Measurements from ENCODE around the gene SBK2. TPM values are rescaled to one million over a fixed set of nuclear protein-coding genes. Genes with fewer than 3 reads are reported as not detected.

Gene SBK2
- total and polyA plus RNA-seq, 2 donors (not counting 3 experiments of a cell fraction or from before 2014, with no cell fraction given): not detected

GRCh38 chr19:55500368-55500952 is 36.5 kb downstream of the SBK2 start:
- H3K9me1 ChIP-seq (replicated peaks; ENCODE audit: control insufficient read depth, extremely low read depth, insufficient read depth, low read length): no peaks in the 10 kb centered on the region
- no peaks in the 10 kb centered on the region for H3K27me3 ChIP-seq (ENCODE audit: control insufficient read depth in 2 of 2, insufficient read depth in 2 of 2, low read length in 2 of 2)
- H4K20me1 ChIP-seq (replicated peaks; ENCODE audit: control insufficient read depth, extremely low read depth, insufficient read depth, low read length): no peaks in the 10 kb centered on the region
- dilution Hi-C loops (cut with MboI; ENCODE audit: extremely low pct_ligation_motif_present, low sequenced_read_pairs): no loop called here
- no peak overlapping the region for H3K4me2 ChIP-seq (ENCODE audit: insufficient read depth, low read length)
- intact Hi-C loops (cut with micrococcal nuclease): no loop called here
- no peak for DNase-seq (ENCODE audit: low read depth, low spot score)
- H3K36me3 ChIP-seq (ENCODE audit: control insufficient read depth in 2 of 2, extremely low read depth in 1 of 2, insufficient read depth in 2 of 2, low read length in 2 of 2): no peaks in the 10 kb centered on the region
- H3K9ac ChIP-seq (replicated peaks; ENCODE audit: extremely low read depth, insufficient read depth, low read length): no peak overlapping the region
- POLR2A ChIA-PET: no interaction called here
- H3K4me3 ChIP-seq (replicated peaks in 1 of 3; ENCODE audit: insufficient read depth in 1 of 3, low read depth in 1 of 3, low read length in 3 of 3): no peak overlapping the region
- no peak overlapping the region for H3K27ac ChIP-seq (ENCODE audit: insufficient read depth, low read depth, low read length)
- CTCF ChIA-PET: interaction anchor here (1.3 to 5.4 kb wide), 3 partner anchors 14 to 33 kb away, joined by 6 to 298 read pairs (median 22); no protein-coding TSS in a partner anchor
- H3K4me1 ChIP-seq (ENCODE audit: control insufficient read depth, extremely low read depth, insufficient read depth, low read length): no peaks in the 10 kb centered on the region
- no peak for FAIRE-seq
- no TSS peak for BruUV-seq (replicated peaks)
- no peaks in the 10 kb centered on the region for H3K9me3 ChIP-seq (replicated peaks; ENCODE audit: control insufficient read depth, insufficient read depth, low read length)
- no peaks in the 10 kb centered on the region for H3K79me2 ChIP-seq (ENCODE audit: control insufficient read depth, insufficient read depth, low read length)
- no peak overlapping the region for H2AFZ ChIP-seq (ENCODE audit: low read depth, low read length)
- no peak for TF ChIP-seq FOS (IDR thresholded peaks at IDR 0.05; ENCODE audit: borderline replicate concordance, insufficient read depth, low read length)

DNA sequence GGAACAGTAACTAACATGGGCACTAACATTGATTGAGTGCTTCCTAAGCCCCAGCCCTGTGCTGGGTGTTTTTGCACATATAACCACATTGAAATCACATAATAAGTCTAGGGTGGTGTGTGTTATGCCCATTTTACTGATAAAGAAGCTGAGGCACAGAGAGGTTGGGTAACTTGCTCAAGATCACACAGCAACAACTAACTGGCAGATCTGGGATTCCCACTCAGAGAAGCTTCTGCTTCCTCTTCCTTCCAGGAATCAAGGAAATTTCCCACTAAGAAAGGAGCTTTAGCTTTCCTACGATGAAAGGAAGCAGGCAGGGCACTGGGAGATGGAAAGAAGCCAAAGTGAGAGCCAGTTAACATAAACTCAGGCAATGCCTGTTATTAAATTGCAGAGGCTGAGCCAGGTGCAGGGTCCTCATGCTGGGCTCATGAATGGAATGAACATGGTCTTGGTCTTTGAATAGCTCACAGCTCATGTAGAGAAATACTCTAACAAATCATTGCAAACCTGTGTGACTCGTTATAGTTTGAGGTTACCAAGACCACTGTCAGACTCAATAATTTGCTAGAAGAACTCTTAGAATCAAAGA is 38.6 kb downstream of the SBK2 start:
- Histone ChIP-seq H3K27me3 (ENCODE audit: control insufficient read depth in 2 of 2, insufficient read depth in 2 of 2, low read length in 2 of 2) (no peaks in the 10 kb centered on the region), H3K9me3 (replicated peaks; ENCODE audit: control insufficient read depth, insufficient read depth, low read length) (no peaks in the 10 kb centered on the region), H3K36me3 (ENCODE audit: control insufficient read depth in 2 of 2, extremely low read depth in 1 of 2, insufficient read depth in 2 of 2, low read length in 2 of 2) (no peaks in the 10 kb centered on the region), H3K4me3 (replicated peaks in 1 of 3; ENCODE audit: insufficient read depth in 1 of 3, low read depth in 1 of 3, low read length in 3 of 3) (no peak overlapping the region), H3K4me2 (ENCODE audit: insufficient read depth, low read length) (no peak overlapping the region), H3K79me2 (ENCODE audit: control insufficient read depth, insufficient read depth, low read length) (no peaks in the 10 kb centered on the region), H3K9ac (replicated peaks; ENCODE audit: extremely low read depth, insufficient read depth, low read length) (no peak overlapping the region), H3K27ac (ENCODE audit: insufficient read depth, low read depth, low read length) (no peak overlapping the region), H3K4me1 (ENCODE audit: control insufficient read depth, extremely low read depth, insufficient read depth, low read length) (no peaks in the 10 kb centered on the region), H3K9me1 (replicated peaks; ENCODE audit: control insufficient read depth, extremely low read depth, insufficient read depth, low read length) (no peaks in the 10 kb centered on the region), H2AFZ (ENCODE audit: low read depth, low read length) (no peak overlapping the region), H4K20me1 (replicated peaks; ENCODE audit: control insufficient read depth, extremely low read depth, insufficient read depth, low read length) (no peaks in the 10 kb centered on the region)
- DNase-seq (ENCODE audit: low read depth, low spot score) (no peak), FAIRE-seq (no peak)
- ChIA-PET POLR2A (interaction anchor here (0.6 kb wide), 1 partner anchor 85 kb away, joined by 4 read pairs; no protein-coding TSS in a partner anchor), CTCF (interaction anchor here (2.1 to 2.7 kb wide), 2 partner anchors 11 to 31 kb away, joined by 6 to 22 read pairs; no protein-coding TSS in a partner anchor)
- no TSS peak for BruUV-seq (replicated peaks)
- TF ChIP-seq CTCF (IDR thresholded peaks at IDR 0.05; ENCODE audit: extremely low read depth in 1 of 2, insufficient read depth in 1 of 2, low read depth in 1 of 2, low read length in 2 of 2) (no peak), JUN (IDR thresholded peaks at IDR 0.05; ENCODE audit: borderline replicate concordance, insufficient read depth, insufficient read length, low read depth) (no peak), MYC (IDR thresholded peaks at IDR 0.05; ENCODE audit: low read depth, low read length) (no peak), POLR2A (IDR thresholded peaks at IDR 0.05; ENCODE audit: low read depth, low read length) (no peak), GATA2 (IDR thresholded peaks at IDR 0.05; ENCODE audit: insufficient read depth, insufficient read length, low read depth, low read length) (no peak), FOS (IDR thresholded peaks at IDR 0.05; ENCODE audit: borderline replicate concordance, insufficient read depth, low read length) (no peak), MAX (IDR thresholded peaks at IDR 0.05; ENCODE audit: insufficient read depth, insufficient read length) (no peak), POLR2AphosphoS5 (IDR thresholded peaks at IDR 0.05; ENCODE audit: insufficient read depth, low read depth, low read length) (no peak), EZH2 (IDR thresholded peaks at IDR 0.05; ENCODE audit: borderline replicate concordance, low read depth, low read length, severe bottlenecking) (no peak)
- dilution Hi-C loops (cut with MboI; ENCODE audit: extremely low pct_ligation_motif_present, low sequenced_read_pairs) (no loop called here), intact Hi-C loops (cut with micrococcal nuclease) (no loop called here)

All from endothelial cell of umbilical vein (primary cell).